Neural cell (in vitro differentiated cells): ENCODE measurements around the gene LMOD2. TPM values are rescaled to one million over a fixed set of nuclear protein-coding genes. Genes with fewer than 3 reads are reported as not detected.

Source experiments
- H2AFZ ChIP-seq: fragments of 200-600, 300-800 bp; sonication (generic), shearing (Covaris generic); 2 replicates; pipeline ENCODE4 v1.6.0; 2014; ENCODE audit warnings: low read depth, mild to moderate bottlenecking, antibody characterized with exemption, low read length, moderate library complexity
- H3F3A ChIP-seq: fragments of 200-600 bp; shearing (Covaris generic); 2 replicates; pipeline ENCODE4 v1.6.1; 2016; ENCODE audit warnings: mild to moderate bottlenecking, moderate library complexity, mixed read lengths, antibody characterized with exemption, low read length; ENCODE audit not compliant: insufficient read depth, poor library complexity, severe bottlenecking
- H3K27ac ChIP-seq: fragments of 200-600, 300-800 bp; sonication (generic), shearing (Covaris generic); 2 replicates; pipeline ENCODE4 v1.5.1; 2014; ENCODE audit warnings: mild to moderate bottlenecking, low read length, moderate library complexity
- H3K27me3 ChIP-seq: fragments of 300-800, 200-600 bp; sonication (generic), shearing (Covaris generic); 2 replicates; pipeline ENCODE4 v1.6.0; 2014; ENCODE audit warnings: mild to moderate bottlenecking, low read depth, low read length, moderate library complexity; ENCODE audit not compliant: insufficient read depth
- H3K36me3 ChIP-seq: fragments of 300-800, 200-600 bp; sonication (generic), shearing (Covaris generic); 2 replicates; pipeline ENCODE4 v1.5.1; 2014; ENCODE audit warnings: mild to moderate bottlenecking, antibody characterized with exemption, low read length, moderate library complexity; ENCODE audit not compliant: insufficient read depth
- H3K4me2 ChIP-seq: fragments of 300-800, 200-600 bp; sonication (generic), shearing (Covaris generic); 2 replicates; pipeline ENCODE4 v1.6.0; 2014; ENCODE audit warnings: mild to moderate bottlenecking, low read length
- H3K4me3 ChIP-seq: fragments of 300-800, 200-600 bp; sonication (generic), shearing (Covaris generic); 2 replicates; pipeline ENCODE4 v1.5.1; 2014; ENCODE audit warnings: mild to moderate bottlenecking, low read length, moderate library complexity
- H3K79me2 ChIP-seq: fragments of 200-600 bp; shearing (Covaris generic); replicated peaks from 2 replicates; pipeline ENCODE4 v1.6.0; 2014; ENCODE audit warnings: mild to moderate bottlenecking, low read length, moderate library complexity; ENCODE audit not compliant: insufficient read depth
- H3K9ac ChIP-seq: fragments of 300-800, 200-600 bp; sonication (generic), shearing (Covaris generic); 2 replicates; pipeline ENCODE4 v1.6.1; 2016; ENCODE audit warnings: mild to moderate bottlenecking, low read length, mixed read lengths
- H3K9me2 ChIP-seq: fragments of 200-600 bp; shearing (Covaris generic); 2 replicates; pipeline ENCODE4 v1.6.1; 2016; ENCODE audit warnings: mild to moderate bottlenecking, low read length, mixed read lengths; ENCODE audit not compliant: insufficient read depth
- H3K9me3 ChIP-seq: fragments of 200-600, 300-800 bp; sonication (generic), shearing (Covaris generic); 2 replicates; pipeline ENCODE4 v1.6.1; 2016; ENCODE audit warnings: mild to moderate bottlenecking, mixed run types, low read length, moderate library complexity, mixed read lengths
- H4K20me1 ChIP-seq: fragments of 200-600 bp; shearing (Covaris generic); 2 replicates; pipeline ENCODE4 v1.6.1; 2016; ENCODE audit warnings: mild to moderate bottlenecking, mixed run types; ENCODE audit not compliant: insufficient read depth
- CTCF ChIP-seq: fragments of 450-650 bp; IDR thresholded peaks from 2 replicates; pipeline ENCODE4 v1.5.1; 2014; ENCODE audit warnings: antibody characterized with exemption, mild to moderate bottlenecking, moderate library complexity; ENCODE audit not compliant: poor library complexity, severe bottlenecking
- EP300 ChIP-seq: fragments of 450-650 bp; conservative IDR thresholded peaks from 2 replicates; pipeline ENCODE4 v1.6.1; 2014; ENCODE audit warnings: antibody characterized with exemption, mild to moderate bottlenecking, moderate library complexity; ENCODE audit not compliant: poor library complexity, severe bottlenecking
- EZH2 ChIP-seq: fragments of 200-600, 300-800 bp; shearing (Covaris generic), sonication (generic); IDR thresholded peaks from 2 replicates; pipeline ENCODE4 v1.6.1; 2014; ENCODE audit warnings: antibody characterized with exemption, low read length, borderline replicate concordance, mild to moderate bottlenecking; ENCODE audit not compliant: insufficient read depth, poor library complexity, severe bottlenecking
- MXI1 ChIP-seq: fragments of 450-650 bp; conservative IDR thresholded peaks from 2 replicates; pipeline ENCODE4 v1.6.1; 2014; ENCODE audit warnings: antibody characterized with exemption, mild to moderate bottlenecking; ENCODE audit not compliant: poor library complexity, severe bottlenecking
- POLR2AphosphoS5 ChIP-seq: IDR thresholded peaks from 2 replicates; pipeline ENCODE4 v1.6.1; 2012
- RAD21 ChIP-seq: fragments of 450-650 bp; conservative IDR thresholded peaks from 2 replicates; pipeline ENCODE4 v1.6.1; 2014; ENCODE audit warnings: antibody characterized with exemption, mild to moderate bottlenecking, moderate library complexity
- REST ChIP-seq: IDR thresholded peaks from 2 replicates; pipeline ENCODE4 v1.6.1; 2012; ENCODE audit warnings: borderline replicate concordance
- SMC3 ChIP-seq: fragments of 450-650 bp; conservative IDR thresholded peaks from 2 replicates; pipeline ENCODE4 v1.6.1; 2014; ENCODE audit warnings: antibody characterized with exemption, mild to moderate bottlenecking, moderate library complexity; ENCODE audit not compliant: poor library complexity
- TAF1 ChIP-seq: IDR thresholded peaks from 2 replicates; pipeline ENCODE4 v1.6.1; 2012; ENCODE audit warnings: low read depth
- polyA plus RNA-seq: library from polyadenylated mRNA; depleted of rRNA; stranded (reverse); fragments of >200 nt; gene quantifications from 2 replicates; pipeline ENCODE4 v1.2.3, GENCODE V29; 2014

The LMOD2 gene
- polyA plus RNA-seq, 1 donor from 2014 or later, result not detected

GRCh38 chr7:123662293-123662692, 6.6 kb downstream of the LMOD2 start:
- Histone ChIP-seq H3K79me2 (no peaks in the 10 kb centered on the region), H3K4me3 (no peak overlapping the region), H4K20me1 (no peaks in the 10 kb centered on the region), H3K9me3 (no peaks in the 10 kb centered on the region), H3K27me3 (no peaks in the 10 kb centered on the region), H2AFZ (no peak overlapping the region), H3K9ac (no peak overlapping the region), H3F3A (no peaks in the 10 kb centered on the region), H3K27ac (no peak overlapping the region), H3K9me2 (no peaks in the 10 kb centered on the region), H3K4me2 (no peak overlapping the region), H3K36me3 (no peaks in the 10 kb centered on the region)
- no peak for TF ChIP-seq EZH2
- TF ChIP-seq REST, result no peak
- no peak for TF ChIP-seq MXI1
- no peak for TF ChIP-seq TAF1
- TF ChIP-seq EP300, result no peak
- no peak for TF ChIP-seq RAD21

- Histone ChIP-seq H4K20me1 (no peaks in the 10 kb centered on the region), H3K4me2 (no peak overlapping the region), H3K36me3 (no peaks in the 10 kb centered on the region), H3K27me3 (no peaks in the 10 kb centered on the region), H2AFZ (no peak overlapping the region), H3K79me2 (no peaks in the 10 kb centered on the region), H3K4me3 (no peak overlapping the region), H3K27ac (no peak overlapping the region), H3F3A (no peaks in the 10 kb centered on the region), H3K9ac (no peak overlapping the region), H3K9me2 (no peaks in the 10 kb centered on the region), H3K9me3 (no peaks in the 10 kb centered on the region)
- TF ChIP-seq SMC3 (no peak), CTCF (no peak), MXI1 (no peak), REST (no peak), TAF1 (no peak), EP300 (no peak), RAD21 (no peak), EZH2 (no peak), POLR2AphosphoS5 (no peak)
Measured at GRCh38 chr7:123662755-123663154, 7.1 kb downstream of the LMOD2 start.
